Fibroblast of lung (primary cell): ENCODE results near the gene HILPDA.

Source experiments
- EZH2 ChIP-seq: IDR thresholded peaks from 2 replicates; pipeline ENCODE4 v1.5.1; 2012; ENCODE audit warnings: low read length, control low read depth, mild to moderate bottlenecking; ENCODE audit errors: missing control alignments
- TF ChIP-seq, protein P1 (sequence below), 2 donors: IDR thresholded peaks in 1 of 2; conservative IDR thresholded peaks in 1 of 2; 1 replicate in 1 of 2; 2 replicates in 1 of 2; pipeline ENCODE4 v1.5.1; 2011 to 2012; ENCODE audit warnings: low read length in 2 of 2, control low read depth in 1 of 2, inconsistent platforms in 1 of 2, low read depth in 1 of 2, mild to moderate bottlenecking in 1 of 2

- TF ChIP-seq, protein P1, sequence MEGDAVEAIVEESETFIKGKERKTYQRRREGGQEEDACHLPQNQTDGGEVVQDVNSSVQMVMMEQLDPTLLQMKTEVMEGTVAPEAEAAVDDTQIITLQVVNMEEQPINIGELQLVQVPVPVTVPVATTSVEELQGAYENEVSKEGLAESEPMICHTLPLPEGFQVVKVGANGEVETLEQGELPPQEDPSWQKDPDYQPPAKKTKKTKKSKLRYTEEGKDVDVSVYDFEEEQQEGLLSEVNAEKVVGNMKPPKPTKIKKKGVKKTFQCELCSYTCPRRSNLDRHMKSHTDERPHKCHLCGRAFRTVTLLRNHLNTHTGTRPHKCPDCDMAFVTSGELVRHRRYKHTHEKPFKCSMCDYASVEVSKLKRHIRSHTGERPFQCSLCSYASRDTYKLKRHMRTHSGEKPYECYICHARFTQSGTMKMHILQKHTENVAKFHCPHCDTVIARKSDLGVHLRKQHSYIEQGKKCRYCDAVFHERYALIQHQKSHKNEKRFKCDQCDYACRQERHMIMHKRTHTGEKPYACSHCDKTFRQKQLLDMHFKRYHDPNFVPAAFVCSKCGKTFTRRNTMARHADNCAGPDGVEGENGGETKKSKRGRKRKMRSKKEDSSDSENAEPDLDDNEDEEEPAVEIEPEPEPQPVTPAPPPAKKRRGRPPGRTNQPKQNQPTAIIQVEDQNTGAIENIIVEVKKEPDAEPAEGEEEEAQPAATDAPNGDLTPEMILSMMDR (conservative IDR thresholded peaks at IDR 0.05 in 1 of 2, IDR thresholded peaks at IDR 0.05 in 1 of 2; ENCODE audit: low read depth in 1 of 2, low read length in 2 of 2): no peak
- TF ChIP-seq EZH2: no peak
Measured at GRCh38 chr7:128435327-128435686, 20.4 kb upstream of the HILPDA start.
